Neural crest cell (in vitro differentiated cells): ENCODE results near the gene TRIM45. TPM values are rescaled to one million over a fixed set of nuclear protein-coding genes. Genes with fewer than 3 reads are reported as not detected.

Experiments
- DNase-seq: peaks from one replicate; pipeline ENCODE4 v3.0.0; 2021; ENCODE audit warnings: low read depth, mixed read lengths, low spot score
- H3K27ac Mint-ChIP-seq: one replicate; pipeline ENCODE4 v1.8.0; 2021; ENCODE audit warnings: mild to moderate bottlenecking, mixed read lengths; ENCODE audit not compliant: unreplicated experiment
- H3K27me3 Mint-ChIP-seq: 2 replicates; pipeline ENCODE4 v1.8.0; 2021; ENCODE audit warnings: low read depth, mild to moderate bottlenecking, mixed read lengths
- H3K36me3 Mint-ChIP-seq: 2 replicates; pipeline ENCODE4 v1.8.0; 2021; ENCODE audit warnings: low read depth, mild to moderate bottlenecking, mixed read lengths
- H3K4me1 Mint-ChIP-seq: 2 replicates; pipeline ENCODE4 v1.8.0; 2021; ENCODE audit warnings: mixed read lengths
- H3K4me3 Mint-ChIP-seq: one replicate; pipeline ENCODE4 v1.8.0; 2021; ENCODE audit warnings: mild to moderate bottlenecking, mixed read lengths
- H3K9me3 Mint-ChIP-seq: 2 replicates; pipeline ENCODE4 v1.8.0; 2021; ENCODE audit warnings: mixed read lengths
- CTCF ChIP-seq: fragments of 200-600 bp; sonication (generic); conservative IDR thresholded peaks from 2 replicates; pipeline ENCODE4 v1.5.0; 2021; ENCODE audit warnings: antibody characterized with exemption, mild to moderate bottlenecking
- total RNA-seq: library from RNA; stranded (reverse); gene quantifications from 2 replicates; pipeline ENCODE4 v1.2.1, GENCODE V29; 2021

Gene TRIM45
- total RNA-seq, 1 donor from 2014 or later: 16.6 TPM

- DNase-seq: no peak
- Mint-ChIP-seq H3K27ac (no peak overlapping the region), H3K27me3 (no peaks in the 10 kb centered on the region), H3K36me3 (peaks cover 12% of the 10 kb centered on the region), H3K4me1 (peaks cover 17% of the 10 kb centered on the region), H3K4me3 (no peak overlapping the region), H3K9me3 (no peaks in the 10 kb centered on the region)
- TF ChIP-seq CTCF: no peak
These were observed 6.7 kb downstream of the TRIM45 start for GRCh38 chr1:117114877-117115276.

DNA sequence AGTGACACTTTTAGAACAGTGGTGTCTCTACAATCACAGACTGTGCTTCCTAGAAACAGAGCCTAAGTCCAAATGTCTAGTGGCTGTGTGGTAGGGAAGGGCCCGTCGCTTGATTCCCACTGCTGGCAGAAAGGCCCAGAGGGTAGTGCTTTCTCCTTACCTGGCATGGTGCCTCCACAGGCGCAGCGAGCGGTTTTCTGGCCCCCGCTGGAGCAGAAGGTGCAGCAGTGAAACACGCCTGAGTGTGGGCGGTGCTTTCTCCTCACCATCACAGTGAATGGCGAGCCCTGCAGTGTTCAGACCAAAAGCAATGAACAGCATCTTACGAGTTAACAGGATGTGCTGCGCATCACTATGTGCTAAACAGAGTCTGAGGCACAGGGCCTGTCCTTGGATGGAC lies 8.3 kb downstream of the TRIM45 start:
- peaks cover 28% of the 10 kb centered on the region for H3K36me3 Mint-ChIP-seq
- H3K27me3 Mint-ChIP-seq: no peaks in the 10 kb centered on the region
- H3K27ac Mint-ChIP-seq: peak overlapping the region; percentile 60
- peaks cover 17% of the 10 kb centered on the region for H3K4me1 Mint-ChIP-seq
- no peak for TF ChIP-seq CTCF
- H3K9me3 Mint-ChIP-seq: no peaks in the 10 kb centered on the region
- no peak for DNase-seq
- H3K4me3 Mint-ChIP-seq: no peak overlapping the region

DNA sequence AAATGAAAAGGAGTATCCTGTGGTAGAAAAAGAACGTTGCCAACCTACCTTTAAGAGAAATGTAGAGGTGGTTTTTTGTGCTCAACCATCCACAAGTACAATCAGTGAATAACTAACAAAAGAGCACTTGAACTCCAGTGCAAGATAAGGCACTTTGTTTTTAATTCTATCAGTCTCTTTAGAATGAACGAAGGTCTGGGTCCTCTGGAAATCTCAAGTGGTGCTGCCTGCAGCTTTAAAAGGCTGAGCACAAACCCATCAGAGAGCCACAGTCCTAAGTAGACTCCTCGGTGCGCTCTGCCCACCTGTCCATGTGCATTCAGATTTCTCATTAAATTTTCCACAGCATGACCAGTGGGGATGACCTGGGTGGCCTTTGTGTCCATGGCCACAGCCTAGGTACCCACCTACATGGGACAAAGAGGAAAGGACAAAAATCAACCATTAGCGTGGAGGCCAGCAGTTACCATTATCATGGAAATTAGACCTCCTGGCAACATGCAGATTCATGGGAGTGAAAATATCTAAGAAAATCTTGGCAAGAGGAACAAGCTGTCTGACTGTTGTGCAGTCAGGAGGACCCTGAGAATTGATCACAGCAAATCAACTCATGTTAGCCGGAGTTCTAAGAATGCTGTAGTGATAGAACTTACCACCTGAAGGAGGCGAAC lies 9.4 kb downstream of the TRIM45 start:
- Mint-ChIP-seq H3K27ac (peak overlapping the region; percentile 72), H3K9me3 (no peaks in the 10 kb centered on the region), H3K36me3 (peaks cover 37% of the 10 kb centered on the region), H3K4me3 (no peak overlapping the region), H3K4me1 (peaks cover 11% of the 10 kb centered on the region), H3K27me3 (no peaks in the 10 kb centered on the region)
- DNase-seq: no peak
- no peak for TF ChIP-seq CTCF

GRCh38 chr1:117110774-117111173 lies 10.8 kb downstream of the TRIM45 start:
- DNase-seq: no peak
- no peak for TF ChIP-seq CTCF
- peaks cover 42% of the 10 kb centered on the region for H3K36me3 Mint-ChIP-seq
- H3K9me3 Mint-ChIP-seq: no peaks in the 10 kb centered on the region
- H3K27me3 Mint-ChIP-seq: no peaks in the 10 kb centered on the region
- no peak overlapping the region for H3K4me3 Mint-ChIP-seq
- no peak overlapping the region for H3K27ac Mint-ChIP-seq
- H3K4me1 Mint-ChIP-seq: peaks cover 6% of the 10 kb centered on the region

DNA sequence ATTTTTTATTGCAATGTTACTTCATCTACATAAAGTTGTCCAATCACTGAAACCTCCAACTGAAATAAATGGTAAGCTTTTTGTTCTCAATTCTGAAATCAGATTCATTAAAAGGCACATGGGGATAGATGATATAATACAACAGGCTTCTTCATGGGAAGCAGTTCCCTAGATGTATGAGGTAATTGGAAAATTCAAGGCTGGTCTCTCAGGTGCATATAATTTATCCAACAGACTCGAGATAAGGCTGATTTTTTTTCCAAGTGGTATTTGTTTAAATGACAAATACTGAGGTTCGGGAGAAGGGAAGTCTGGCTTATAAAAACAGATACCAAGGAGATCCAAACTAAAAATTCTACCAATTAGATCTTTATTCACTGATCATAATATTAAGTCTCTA lies 14.2 kb downstream of the TRIM45 start:
- TF ChIP-seq CTCF: no peak
- H3K9me3 Mint-ChIP-seq: no peaks in the 10 kb centered on the region

More for the DNA sequence above, 14.2 kb downstream of the TRIM45 start:
- peaks cover 45% of the 10 kb centered on the region for H3K36me3 Mint-ChIP-seq
- H3K27ac Mint-ChIP-seq: no peak overlapping the region
- H3K4me1 Mint-ChIP-seq: peaks cover 3% of the 10 kb centered on the region
- no peak for DNase-seq
- no peak overlapping the region for H3K4me3 Mint-ChIP-seq
- no peaks in the 10 kb centered on the region for H3K27me3 Mint-ChIP-seq
